Measurements from ENCODE around the gene ERCC4.

ERCC4 gene

GRCh38 chr16:13994239-13995106, 74.5 kb downstream of the ERCC4 start:
- DNase-seq (ENCODE audit: low read depth in 2 of 2) = no peak

- DNase-seq (ENCODE audit: low read depth in 2 of 2) = no peak
These were observed 75.2 kb downstream of the ERCC4 start for GRCh38 chr16:13995194-13995593.

DNA sequence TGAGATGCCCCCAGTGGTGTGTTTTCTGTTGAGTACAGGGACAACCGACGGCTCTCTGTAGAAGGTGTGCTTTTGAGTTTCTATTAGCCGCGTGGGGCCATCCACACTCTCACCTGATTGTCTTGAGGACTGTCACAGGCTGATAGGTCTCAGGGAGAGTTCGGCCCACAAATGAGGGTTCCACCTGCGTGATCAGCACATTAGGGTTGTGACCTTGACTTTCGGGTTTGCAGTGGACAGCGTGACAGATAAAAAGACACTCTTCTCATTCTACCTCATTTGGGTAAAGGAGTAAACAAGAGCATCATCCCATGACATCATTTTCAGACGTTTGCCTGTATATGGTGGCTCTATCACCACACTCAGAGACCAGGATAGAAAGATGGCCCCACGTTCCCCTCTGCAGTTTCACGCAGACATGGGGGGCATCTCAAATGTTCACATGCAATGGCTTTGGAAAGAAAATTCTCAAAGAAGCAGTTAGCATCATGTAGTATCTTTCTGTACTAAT, 76.9 kb downstream of the ERCC4 start:
- no peak for DNase-seq (ENCODE audit: low read depth in 2 of 2)

DNA sequence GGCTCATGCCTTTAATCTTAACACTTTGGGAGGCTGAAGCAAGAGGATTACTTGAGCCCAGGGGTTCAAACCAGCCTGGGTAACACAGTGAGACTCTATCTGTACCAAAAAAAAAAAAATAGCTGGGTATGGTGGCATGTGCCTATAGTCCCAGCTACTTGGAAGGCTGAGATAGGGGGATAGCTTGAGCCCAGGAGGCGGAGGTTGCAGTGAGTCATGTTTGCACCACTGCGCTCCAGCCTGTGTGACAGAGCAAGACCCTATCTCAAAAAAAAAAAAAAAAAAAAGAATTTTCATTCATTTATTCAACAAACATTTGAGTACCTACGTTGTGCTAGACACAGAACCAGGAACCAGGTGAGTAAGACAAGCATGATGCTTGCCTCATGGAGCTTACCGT, 77.6 kb downstream of the ERCC4 start:
- no peak for DNase-seq (ENCODE audit: low read depth in 2 of 2)

- no peak for DNase-seq (ENCODE audit: low read depth in 2 of 2)
These were observed 78.0 kb downstream of the ERCC4 start for GRCh38 chr16:13997933-13998332.

GRCh38 chr16:13999071-13999894, 79.3 kb downstream of the ERCC4 start:
- DNase-seq (ENCODE audit: low read depth in 2 of 2) = no peak

- no peak for DNase-seq (ENCODE audit: low read depth in 2 of 2)
These were observed 80.0 kb downstream of the ERCC4 start for GRCh38 chr16:13999895-14000425.

DNA sequence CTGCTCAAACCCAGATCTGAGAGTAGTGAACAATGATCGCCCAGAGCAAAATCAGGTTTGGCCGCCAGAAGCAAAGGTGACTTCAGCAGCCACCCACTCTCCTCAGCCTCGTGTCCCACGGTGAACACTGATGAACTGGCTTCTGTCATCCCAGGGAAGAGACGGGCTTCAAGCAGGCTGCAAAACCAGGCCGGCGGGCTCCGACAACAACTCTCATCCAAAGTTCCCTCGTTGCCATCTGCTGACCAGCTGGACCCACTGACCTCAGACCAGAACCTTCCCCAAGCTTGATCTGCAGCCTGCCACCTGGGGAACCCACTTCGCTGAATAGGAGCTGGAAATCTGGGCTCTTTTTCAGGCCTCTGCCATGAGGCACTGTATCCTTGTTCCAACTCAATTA, 81.6 kb downstream of the ERCC4 start:
- DNase-seq (ENCODE audit: low read depth in 2 of 2) = no peak

All from stimulated activated CD8-positive, alpha-beta memory T cell treated with anti-CD3 and anti-CD28 coated beads, Interleukin-2, amount 100 ng/mL, for 48 hours (primary cell).